GM12878 (cell line): ENCODE measurements around the gene TRPV5. TPM values are rescaled to one million over a fixed set of nuclear protein-coding genes. Genes with fewer than 3 reads are reported as not detected.

Experiments
- ATAC-seq: fragments of 200-7000 bp; cut with Tn5 transposase; 3 replicates; pipeline ENCODE4 v1.9.1; 2020; ENCODE audit warnings: mild to moderate bottlenecking, moderate library complexity
- BruUV-seq: library from RNA; stranded (reverse); fragments of 400-500 nt; replicated peaks from 2 replicates; lab custom pipeline; 2021; lab: Mats Ljungman, UMichigan
- CTCF ChIA-PET: fragments of 300-600 bp; sonication (Branson Sonifier 250); formaldehyde crosslinking; extraction: SDS; loops from one replicate; lab custom pipeline; 2021; ENCODE audit warnings: inconsistent platforms; lab: Yijun Ruan, JAX
- POLR2A ChIA-PET: fragments of 350-600 bp; formaldehyde crosslinking; extraction: SDS; loops from one replicate; lab custom pipeline; 2021; ENCODE audit warnings: inconsistent platforms; lab: Charles Lee
- RAD21 ChIA-PET: fragments of 300-600 bp; sonication (Branson Sonifier 250); formaldehyde crosslinking; loops from one replicate; lab custom pipeline; 2023; ENCODE audit warnings: antibody characterized with exemption; ENCODE audit not compliant: unreplicated experiment; lab: Charles Lee
- SMC1A ChIA-PET: fragments of 300-600 bp; sonication (Branson Sonifier 250); formaldehyde crosslinking; loops from one replicate; lab custom pipeline; 2023; ENCODE audit not compliant: unreplicated experiment, uncharacterized antibody; lab: Charles Lee
- DNase-seq: peaks from one replicate; pipeline ENCODE4 v3.0.0-alpha.2; 2011; ENCODE audit warnings: low read depth, low spot score
- FAIRE-seq: peaks from 3 replicates; lab custom pipeline; 2011; peaks lifted over from hg19 to GRCh38; lab: Jason Lieb, UNC
- H2AFZ ChIP-seq: 2 replicates; pipeline ENCODE4 v1.6.0; 2011; ENCODE audit warnings: low read depth, low read length, control low read depth; ENCODE audit not compliant: control insufficient read depth
- H3K27ac ChIP-seq: 2 replicates; pipeline ENCODE4 v1.5.1; 2011; ENCODE audit warnings: control low read depth; ENCODE audit not compliant: control insufficient read depth, insufficient read depth
- H3K27me3 ChIP-seq, 2 experiments: replicated peaks in 1 of 2; 2 replicates each; pipeline versions ENCODE4 v1.6.0 to v1.6.1; 2011; ENCODE audit warnings: low read length in 1 of 2; ENCODE audit not compliant: control insufficient read depth in 2 of 2, insufficient read depth in 2 of 2
- H3K36me3 ChIP-seq, 2 experiments: 2 replicates each; pipeline ENCODE4 v1.5.1; 2011; ENCODE audit warnings: low read length in 1 of 2; ENCODE audit not compliant: control insufficient read depth in 2 of 2, insufficient read depth in 2 of 2
- H3K4me1 ChIP-seq: 2 replicates; pipeline ENCODE4 v1.6.1; 2011; ENCODE audit warnings: mild to moderate bottlenecking, low read length, moderate library complexity, mixed read lengths; ENCODE audit not compliant: control insufficient read depth, insufficient read depth
- H3K4me2 ChIP-seq: 2 replicates; pipeline ENCODE4 v1.6.0; 2011; ENCODE audit warnings: control low read depth; ENCODE audit not compliant: control insufficient read depth, insufficient read depth
- H3K4me3 ChIP-seq: fragments of 200-600 bp; sonication (generic); 2 replicates; pipeline ENCODE4 v1.5.1; 2016
- H3K79me2 ChIP-seq: 2 replicates; pipeline ENCODE4 v1.6.0; 2011; ENCODE audit warnings: low read length; ENCODE audit not compliant: control insufficient read depth, insufficient read depth
- H3K9ac ChIP-seq: 2 replicates; pipeline ENCODE4 v1.8.0; 2011; ENCODE audit warnings: low read length, control low read depth, mixed read lengths; ENCODE audit not compliant: control insufficient read depth, insufficient read depth
- H3K9me3 ChIP-seq: replicated peaks from 3 replicates; pipeline ENCODE4 v1.5.1; 2011; ENCODE audit warnings: mild to moderate bottlenecking, low read length; ENCODE audit not compliant: control insufficient read depth, insufficient read depth
- H4K20me1 ChIP-seq: 2 replicates; pipeline ENCODE4 v1.6.0; 2011; ENCODE audit not compliant: control insufficient read depth, insufficient read depth
- ELK1 ChIP-seq: IDR thresholded peaks from 2 replicates; pipeline ENCODE4 v1.6.1; 2012; ENCODE audit warnings: low read depth, low read length, improper control_type of control experiment
- ZBED1 ChIP-seq: IDR thresholded peaks from 2 replicates; pipeline ENCODE4 v1.6.1; 2016; ENCODE audit warnings: borderline replicate concordance
- ZNF592 ChIP-seq: fragments of 450-650 bp; IDR thresholded peaks from 2 replicates; pipeline ENCODE4 v1.6.1; 2017; ENCODE audit warnings: mild to moderate bottlenecking, moderate library complexity
- WGBS: methylation state at CpG from one replicate; pipeline ENCODE4 v1.1.6; 2016; ENCODE audit warnings: low lambda C conversion rate; ENCODE audit not compliant: insufficient replicate concordance, insufficient coverage; ENCODE audit errors: missing lambda C conversion rate; 5-methylcytosine and 5-hydroxymethylcytosine counted together
- in situ Hi-C: fragments of 300-500 bp; cut with MboI; formaldehyde crosslinking; loops from 9 replicates; pipeline ENCODE4 v1.14.3; 2018; ENCODE audit warnings: mixed read lengths
- intact Hi-C: fragments of 100-400 bp; cut with micrococcal nuclease; formaldehyde crosslinking; loops from one replicate; pipeline ENCODE4 v1.14.2; 2022; ENCODE audit not compliant: unreplicated experiment
- polyA plus RNA-seq, 11 experiments: library from polyadenylated mRNA; depleted of rRNA in 4 of 11; unstranded in 6 of 11; stranded (reverse) in 5 of 11; fragments of >200 nt; fragmentation: Nextera tagmentation in 4 of 11; fragmentation: Illumina TruSeq in 1 of 11; extraction: Ambion mirVana in 4 of 11; extraction: Trizol in 1 of 11; gene quantifications; 1 replicate in 1 of 11; 2 replicates in 10 of 11; pipeline versions ENCODE4 v1.2.1 to v1.2.3, GENCODE V29; 2011 to 2016; ENCODE audit warnings: inconsistent platforms in 2 of 11, missing spikeins in 2 of 11, low read depth in 1 of 11
- total RNA-seq, 4 experiments: library from RNA; depleted of rRNA in 3 of 4; stranded (reverse); fragments of >200 nt in 3 of 4; fragmentation: Illumina TruSeq in 1 of 4; extraction: Trizol in 1 of 4; gene quantifications; 2 replicates each; pipeline versions ENCODE4 v1.2.1 to v1.2.3, GENCODE V29; 2013 to 2021

Gene TRPV5
- total and polyA plus RNA-seq, 10 of the 15 experiments (the other 5 are each of a cell fraction or from before 2014, with no cell fraction given) = not detected

DNA sequence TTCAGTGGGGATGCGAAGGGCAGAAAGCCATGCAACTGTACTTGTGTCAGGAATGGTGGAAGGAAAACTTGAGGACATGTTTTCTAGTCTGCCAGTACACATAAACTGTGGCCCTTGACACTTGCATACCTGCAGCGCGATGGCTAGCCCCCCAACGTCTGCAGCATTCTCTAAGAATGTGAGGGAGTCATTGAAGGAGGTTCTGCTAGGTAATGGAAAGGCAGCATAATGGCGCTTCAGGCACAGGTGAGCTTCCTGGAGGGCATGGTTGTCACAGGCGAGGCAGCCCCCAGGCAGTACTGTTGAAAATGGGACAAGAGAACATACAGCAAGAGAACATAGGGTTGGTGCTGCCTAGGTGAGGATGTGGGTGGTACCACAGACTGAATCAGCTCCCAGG lies 9.2 kb upstream of the TRPV5 start:
- no peak for ATAC-seq
- Histone ChIP-seq H3K27ac (no peak overlapping the region), H3K4me2 (no peak overlapping the region), H3K9ac (no peak overlapping the region), H3K9me3 (no peaks in the 10 kb centered on the region; the same call in 2 of the 3 replicates), H3K4me3 (no peak overlapping the region), H3K79me2 (no peaks in the 10 kb centered on the region), H2AFZ (no peak overlapping the region), H3K36me3 (no peaks in the 10 kb centered on the region), H4K20me1 (no peaks in the 10 kb centered on the region), H3K4me1 (no peaks in the 10 kb centered on the region), H3K27me3 (no peaks in the 10 kb centered on the region)
- intact Hi-C loops = no loop called here
- FAIRE-seq = no peak
- ChIA-PET CTCF (no interaction called here), RAD21 (no interaction called here), SMC1A (no interaction called here), POLR2A (no interaction called here)
- no peak for TF ChIP-seq ELK1
- no peak for TF ChIP-seq ZBED1
- no peak for TF ChIP-seq ZNF592
- no TSS peak for BruUV-seq
- no peak for DNase-seq
- 48% methylated on average over 6 of the region's 6 CpGs for WGBS
- in situ Hi-C loops = no loop called here
